Glutamatergic neuron (in vitro differentiated cells): Measurements from ENCODE around the gene RPL7A. TPM values are rescaled to one million over a fixed set of nuclear protein-coding genes. Genes with fewer than 3 reads are reported as not detected.

ENCODE experiments used
- DNase-seq: peaks from one replicate; pipeline ENCODE4 v3.0.0; 2022
- H3K27ac Mint-ChIP-seq: one replicate; pipeline ENCODE4 v1.8.0; 2020; ENCODE audit warnings: mild to moderate bottlenecking, mixed read lengths, inconsistent platforms; ENCODE audit not compliant: unreplicated experiment
- H3K27me3 Mint-ChIP-seq: one replicate; pipeline ENCODE4 v1.8.0; 2020; ENCODE audit warnings: mild to moderate bottlenecking, moderate library complexity, mixed read lengths, inconsistent platforms; ENCODE audit not compliant: unreplicated experiment
- H3K36me3 Mint-ChIP-seq: one replicate; pipeline ENCODE4 v1.8.0; 2020; ENCODE audit warnings: mild to moderate bottlenecking, mixed read lengths, inconsistent platforms; ENCODE audit not compliant: unreplicated experiment
- H3K4me1 Mint-ChIP-seq: one replicate; pipeline ENCODE4 v1.8.0; 2020; ENCODE audit warnings: mild to moderate bottlenecking, low read depth, mixed read lengths, inconsistent platforms; ENCODE audit not compliant: unreplicated experiment
- H3K4me3 Mint-ChIP-seq: one replicate; pipeline ENCODE4 v1.8.0; 2020; ENCODE audit warnings: mild to moderate bottlenecking, mixed read lengths, inconsistent platforms; ENCODE audit not compliant: unreplicated experiment
- H3K9me3 Mint-ChIP-seq: one replicate; pipeline ENCODE4 v1.8.0; 2020; ENCODE audit warnings: mild to moderate bottlenecking, moderate library complexity, mixed read lengths, inconsistent platforms; ENCODE audit not compliant: unreplicated experiment
- total RNA-seq: library from RNA; stranded (reverse); fragmentation: NEBNext Ultra II Directional; extraction: Animal tissue kit (Norgen Biotek cat#: 25700); gene quantifications from one replicate; pipeline ENCODE4 v1.2.1, GENCODE V29; 2021; ENCODE audit not compliant: unreplicated experiment
- TF ChIP-seq, protein P1 (sequence below): fragments of 200-600 bp; sonication (generic); IDR thresholded peaks from one replicate; pipeline ENCODE4 v1.5.0; 2021; ENCODE audit not compliant: partially characterized antibody, unreplicated experiment

RPL7A gene
- total RNA-seq, 1 donor from 2014 or later, result 1,442 TPM

DNA sequence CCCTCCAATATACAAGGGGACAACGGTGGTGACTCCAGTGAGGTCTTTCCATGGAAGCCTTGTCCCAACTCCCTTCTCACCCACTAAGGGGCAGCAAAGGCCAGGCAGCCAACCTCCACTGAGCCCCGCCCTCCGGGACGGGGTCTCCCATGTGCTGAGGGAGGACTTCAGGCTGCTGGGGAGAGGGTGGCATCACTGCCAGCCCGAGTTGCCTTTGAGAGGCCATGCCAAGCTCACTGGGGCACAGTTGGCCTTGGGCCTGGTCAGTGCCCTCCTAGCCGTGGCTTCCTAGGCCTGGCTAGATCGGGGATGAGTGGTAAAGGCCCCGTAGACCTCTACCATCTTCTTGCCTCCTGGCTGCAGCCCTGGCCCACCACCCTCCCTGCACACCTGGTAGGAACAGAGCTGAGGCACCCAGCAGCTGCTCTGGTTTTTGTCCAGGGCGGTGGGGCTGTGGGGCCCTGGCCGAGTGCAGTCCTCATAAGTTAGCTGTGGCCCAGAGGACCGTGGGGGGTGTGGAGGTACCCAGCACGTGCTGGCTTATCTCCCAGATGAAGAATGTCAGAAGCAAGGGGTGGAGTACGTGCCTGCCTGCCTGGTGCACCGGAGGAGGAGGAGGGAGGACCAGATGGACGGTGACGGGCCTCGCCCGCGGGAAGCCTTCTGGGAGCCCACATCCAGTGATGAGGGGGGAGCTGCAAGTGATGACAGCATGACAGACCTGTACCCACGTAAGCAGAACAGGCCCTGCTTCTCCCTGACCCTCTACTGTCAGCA is 11.6 kb downstream of the RPL7A start:
- Mint-ChIP-seq H3K4me3 (peak overlapping the region; percentile 12), H3K9me3 (peaks cover 2% of the 10 kb centered on the region), H3K27me3 (peaks cover 4% of the 10 kb centered on the region), H3K4me1 (peaks cover 24% of the 10 kb centered on the region), H3K36me3 (no peaks in the 10 kb centered on the region), H3K27ac (peak overlapping the region; percentile 75)
- TF ChIP-seq, protein P1, sequence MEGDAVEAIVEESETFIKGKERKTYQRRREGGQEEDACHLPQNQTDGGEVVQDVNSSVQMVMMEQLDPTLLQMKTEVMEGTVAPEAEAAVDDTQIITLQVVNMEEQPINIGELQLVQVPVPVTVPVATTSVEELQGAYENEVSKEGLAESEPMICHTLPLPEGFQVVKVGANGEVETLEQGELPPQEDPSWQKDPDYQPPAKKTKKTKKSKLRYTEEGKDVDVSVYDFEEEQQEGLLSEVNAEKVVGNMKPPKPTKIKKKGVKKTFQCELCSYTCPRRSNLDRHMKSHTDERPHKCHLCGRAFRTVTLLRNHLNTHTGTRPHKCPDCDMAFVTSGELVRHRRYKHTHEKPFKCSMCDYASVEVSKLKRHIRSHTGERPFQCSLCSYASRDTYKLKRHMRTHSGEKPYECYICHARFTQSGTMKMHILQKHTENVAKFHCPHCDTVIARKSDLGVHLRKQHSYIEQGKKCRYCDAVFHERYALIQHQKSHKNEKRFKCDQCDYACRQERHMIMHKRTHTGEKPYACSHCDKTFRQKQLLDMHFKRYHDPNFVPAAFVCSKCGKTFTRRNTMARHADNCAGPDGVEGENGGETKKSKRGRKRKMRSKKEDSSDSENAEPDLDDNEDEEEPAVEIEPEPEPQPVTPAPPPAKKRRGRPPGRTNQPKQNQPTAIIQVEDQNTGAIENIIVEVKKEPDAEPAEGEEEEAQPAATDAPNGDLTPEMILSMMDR, result no peak
- peak; percentile 69 for DNase-seq

GRCh38 chr9:133360400-133361393 is 12.7 kb downstream of the RPL7A start:
- Mint-ChIP-seq H3K27ac (peak overlapping the region; percentile 75), H3K36me3 (no peaks in the 10 kb centered on the region)
- TF ChIP-seq, protein P1, result no peak

DNA sequence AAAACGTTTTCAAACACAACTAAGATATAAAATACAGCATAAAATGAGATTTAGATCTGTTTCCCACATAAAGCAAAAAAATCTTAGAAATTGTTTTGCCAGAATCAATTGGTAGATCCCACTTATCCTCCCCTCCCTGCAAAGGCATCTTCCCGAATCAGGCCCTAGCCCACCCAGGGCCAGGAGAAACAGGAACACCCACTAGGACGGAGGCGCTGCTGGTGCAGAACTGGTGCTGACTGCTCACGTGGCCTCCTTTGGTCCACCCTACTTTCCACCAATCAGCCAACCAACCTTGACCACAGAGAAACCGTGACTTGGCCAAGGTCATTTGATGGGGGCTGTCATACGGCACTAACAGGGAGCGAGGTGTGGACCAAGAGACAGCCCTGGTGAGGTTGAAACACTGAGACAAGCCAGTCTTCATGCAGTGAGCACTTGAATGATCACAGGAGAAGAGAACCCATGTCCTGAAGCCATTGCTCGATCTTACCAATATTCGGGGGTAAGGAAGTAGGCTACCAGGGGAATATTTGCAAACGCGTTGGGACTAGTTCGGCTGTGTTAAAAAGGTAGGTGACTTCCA is 13.6 kb downstream of the RPL7A start:
- Mint-ChIP-seq H3K4me3 (no peak overlapping the region), H3K4me1 (peaks cover 20% of the 10 kb centered on the region), H3K36me3 (no peaks in the 10 kb centered on the region), H3K9me3 (no peaks in the 10 kb centered on the region), H3K27ac (peak overlapping the region; percentile 48), H3K27me3 (peaks cover 4% of the 10 kb centered on the region)
- TF ChIP-seq, protein P1, result no peak
- DNase-seq, result no peak

More at GRCh38 chr9:133360400-133361393, 12.7 kb downstream of the RPL7A start:
- Mint-ChIP-seq H3K27me3 (peaks cover 4% of the 10 kb centered on the region), H3K9me3 (peaks cover 2% of the 10 kb centered on the region), H3K4me1 (peaks cover 20% of the 10 kb centered on the region), H3K4me3 (peak overlapping the region; percentile 75)
- no peak for DNase-seq

DNA sequence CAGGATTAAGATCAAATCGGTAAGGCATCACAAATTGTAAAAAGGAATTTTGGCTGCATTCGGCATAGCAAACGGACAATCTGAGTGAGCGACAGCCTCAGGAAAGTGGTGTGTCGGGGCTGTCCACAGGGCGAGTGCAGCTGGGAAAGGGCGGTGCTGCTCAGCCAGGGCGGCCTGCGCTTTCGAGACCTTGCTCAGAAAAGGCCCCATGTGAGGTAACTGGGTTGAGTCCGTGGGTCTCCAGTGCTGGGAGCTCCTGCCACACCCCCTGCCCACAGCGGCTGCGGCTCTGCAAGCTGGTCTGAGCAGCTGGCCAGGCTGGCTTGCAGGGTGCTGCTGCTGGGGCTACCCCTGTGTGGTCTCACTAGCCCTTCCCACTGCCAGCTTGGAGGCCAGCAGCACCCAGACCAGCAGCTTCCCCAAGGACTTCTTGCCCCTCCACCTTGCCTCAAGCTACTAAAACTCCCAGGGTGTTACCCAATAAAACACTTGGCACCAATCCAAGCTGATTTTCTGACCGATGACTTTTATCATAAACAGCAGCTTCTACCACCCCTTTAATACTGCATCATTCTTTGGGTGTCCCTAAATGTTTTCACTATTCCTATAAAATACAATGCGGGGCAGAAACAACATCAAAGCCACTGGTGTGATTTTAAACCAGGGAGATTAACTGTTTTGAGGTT is 14.5 kb downstream of the RPL7A start:
- no peaks in the 10 kb centered on the region for H3K9me3 Mint-ChIP-seq
- H3K4me1 Mint-ChIP-seq, result peaks cover 19% of the 10 kb centered on the region
- H3K27ac Mint-ChIP-seq, result peak overlapping the region; percentile 48
- TF ChIP-seq, protein P1, result no peak
- H3K27me3 Mint-ChIP-seq, result peaks cover 4% of the 10 kb centered on the region
- no peak overlapping the region for H3K4me3 Mint-ChIP-seq
- H3K36me3 Mint-ChIP-seq, result no peaks in the 10 kb centered on the region
- DNase-seq, result no peak
